Measurements from ENCODE around the gene ZFP1.

- TF ChIP-seq, protein P1, sequence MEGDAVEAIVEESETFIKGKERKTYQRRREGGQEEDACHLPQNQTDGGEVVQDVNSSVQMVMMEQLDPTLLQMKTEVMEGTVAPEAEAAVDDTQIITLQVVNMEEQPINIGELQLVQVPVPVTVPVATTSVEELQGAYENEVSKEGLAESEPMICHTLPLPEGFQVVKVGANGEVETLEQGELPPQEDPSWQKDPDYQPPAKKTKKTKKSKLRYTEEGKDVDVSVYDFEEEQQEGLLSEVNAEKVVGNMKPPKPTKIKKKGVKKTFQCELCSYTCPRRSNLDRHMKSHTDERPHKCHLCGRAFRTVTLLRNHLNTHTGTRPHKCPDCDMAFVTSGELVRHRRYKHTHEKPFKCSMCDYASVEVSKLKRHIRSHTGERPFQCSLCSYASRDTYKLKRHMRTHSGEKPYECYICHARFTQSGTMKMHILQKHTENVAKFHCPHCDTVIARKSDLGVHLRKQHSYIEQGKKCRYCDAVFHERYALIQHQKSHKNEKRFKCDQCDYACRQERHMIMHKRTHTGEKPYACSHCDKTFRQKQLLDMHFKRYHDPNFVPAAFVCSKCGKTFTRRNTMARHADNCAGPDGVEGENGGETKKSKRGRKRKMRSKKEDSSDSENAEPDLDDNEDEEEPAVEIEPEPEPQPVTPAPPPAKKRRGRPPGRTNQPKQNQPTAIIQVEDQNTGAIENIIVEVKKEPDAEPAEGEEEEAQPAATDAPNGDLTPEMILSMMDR (conservative IDR thresholded peaks at IDR 0.05 in 1 of 2, IDR thresholded peaks at IDR 0.05 in 1 of 2; ENCODE audit: low read depth in 1 of 2, low read length in 2 of 2), result no peak
- no peak for TF ChIP-seq EZH2 (IDR thresholded peaks at IDR 0.05; ENCODE audit: low read length, missing control alignments)
Observed at GRCh38 chr16:75216127-75216526, 67.8 kb downstream of the ZFP1 start.

All from fibroblast of lung (primary cell).